Thymus (tissue), 11 donors: Measurements from ENCODE around the gene APOO. TPM values are rescaled to one million over a fixed set of nuclear protein-coding genes. Genes with fewer than 3 reads are reported as not detected.

Source experiments
- DNase-seq, 9 donors: peaks; one replicate each; pipeline ENCODE4 v3.0.0-alpha.2; 2013; ENCODE audit warnings: low spot score in 9 of 9, low read depth in 6 of 9, missing footprints in 1 of 9
- H3K27ac ChIP-seq, 2 donors: one replicate each; pipeline ENCODE4 v1.5.1; 2013; ENCODE audit warnings: control low read depth in 1 of 2, low read depth in 1 of 2, low read length in 1 of 2, mild to moderate bottlenecking in 1 of 2, moderate library complexity in 1 of 2
- H3K27me3 ChIP-seq, 2 donors: one replicate each; pipeline ENCODE4 v1.5.1; 2013; ENCODE audit warnings: low read length in 1 of 2; ENCODE audit not compliant: control insufficient read depth in 2 of 2, insufficient read depth in 1 of 2
- H3K36me3 ChIP-seq, 2 donors: one replicate each; pipeline ENCODE4 v1.5.1; 2013; ENCODE audit warnings: low read length in 1 of 2, mild to moderate bottlenecking in 1 of 2, moderate library complexity in 1 of 2; ENCODE audit not compliant: control insufficient read depth in 2 of 2, insufficient read depth in 2 of 2
- H3K4me1 ChIP-seq, 2 donors: one replicate each; pipeline ENCODE4 v1.5.1; 2013; ENCODE audit warnings: low read length in 2 of 2; ENCODE audit not compliant: control insufficient read depth in 2 of 2, insufficient read depth in 2 of 2
- H3K4me3 ChIP-seq, 2 donors: one replicate each; pipeline ENCODE4 v1.5.1; 2013; ENCODE audit warnings: low read length in 2 of 2, control low read depth in 1 of 2, mild to moderate bottlenecking in 1 of 2
- H3K9me3 ChIP-seq, 2 donors: one replicate each; pipeline ENCODE4 v1.5.1; 2013; ENCODE audit warnings: low read length in 1 of 2, mild to moderate bottlenecking in 1 of 2; ENCODE audit not compliant: control insufficient read depth in 2 of 2, insufficient read depth in 1 of 2
- WGBS: extraction: QIAGEN DNeasy Blood & Tissue Kit; methylation state at CpG from one replicate; pipeline ENCODE4 v1.1.7; 2013; 5-methylcytosine and 5-hydroxymethylcytosine counted together
- polyA plus RNA-seq: library from polyadenylated mRNA; stranded (reverse); fragments of 200-250 nt; gene quantifications from one replicate; pipeline ENCODE4 v1.2.3, GENCODE V29; 2013
- total RNA-seq: library from RNA; stranded (reverse); fragments of 120-200 nt; gene quantifications from one replicate; pipeline ENCODE4 v1.2.4, GENCODE V29; 2013
- donor health status: healthy.

APOO gene
- total and polyA plus RNA-seq, 2 donors, result 16.6 to 24.6 TPM

DNA sequence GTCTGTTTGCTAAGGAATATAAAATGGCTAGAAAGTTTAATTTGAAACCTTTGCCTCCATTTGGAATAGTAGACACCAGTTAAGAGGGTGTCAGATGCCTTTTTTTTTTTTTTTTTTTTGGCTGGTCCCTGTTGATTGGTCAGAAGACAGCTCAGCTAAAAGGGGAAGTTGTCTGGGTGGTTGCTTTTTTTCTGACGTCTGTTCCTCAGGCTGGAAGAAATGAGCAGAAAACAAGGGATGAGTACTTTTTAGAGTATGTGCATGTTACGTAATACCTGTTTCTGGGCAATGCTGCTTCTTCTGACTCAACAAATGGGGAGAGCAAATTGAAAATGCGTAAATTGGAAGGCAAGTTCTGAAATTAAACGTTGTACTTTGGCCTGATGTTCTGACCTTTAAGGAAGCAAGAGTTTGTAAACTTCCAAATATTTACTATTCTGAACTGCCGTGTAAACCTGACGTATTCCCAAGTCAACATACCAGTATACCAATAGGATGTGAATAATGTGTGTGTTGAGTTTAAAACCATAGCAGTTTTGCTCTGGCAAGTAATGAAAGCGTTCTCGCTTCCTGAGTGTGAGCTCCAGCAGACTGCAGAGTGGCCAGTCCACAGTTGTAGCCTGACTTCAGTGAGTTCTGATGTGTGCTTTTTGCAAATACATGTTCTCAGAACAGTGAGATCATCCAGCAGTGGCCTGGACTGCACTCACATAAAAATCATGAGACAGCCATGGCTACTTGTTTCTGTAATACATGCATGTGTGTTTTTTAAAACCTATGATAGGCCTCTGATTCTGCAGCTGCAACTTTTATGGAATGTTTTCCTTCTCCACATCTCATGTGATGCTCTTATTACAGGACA is 123.0 kb downstream of the APOO start:
- no peaks in the 10 kb centered on the region for H3K9me3 ChIP-seq
- 76% methylated on average over 8 of the region's 8 CpGs for WGBS
- no peak for DNase-seq
- peak overlapping the region in 1 of 2 donors; percentile 52 for H3K27ac ChIP-seq
- H3K4me1 ChIP-seq, result peaks cover 2 to 5% of the 10 kb centered on the region in 2 donors
- peak overlapping the region; percentile 70 to 72 for H3K4me3 ChIP-seq
- no peaks in the 10 kb centered on the region for H3K27me3 ChIP-seq
- H3K36me3 ChIP-seq, result peaks cover 0 to 9% of the 10 kb centered on the region in 2 donors

GRCh38 chrX:23783589-23784469 is 123.9 kb downstream of the APOO start:
- Histone ChIP-seq H3K4me1 (peaks cover 2 to 5% of the 10 kb centered on the region in 2 donors), H3K9me3 (no peaks in the 10 kb centered on the region), H3K27ac (peak overlapping the region; percentile 85 to 89), H3K27me3 (no peaks in the 10 kb centered on the region), H3K4me3 (peak overlapping the region; percentile 70 to 72), H3K36me3 (peaks cover 0 to 9% of the 10 kb centered on the region in 2 donors)
- peak in 1 of 9 donors; percentile 37 for DNase-seq
- 19% methylated on average over 21 of the region's 21 CpGs for WGBS

Other genes starting within 250 kb of the APOO start
- gene PRDX4, start 240.4 kb downstream of the APOO start, total RNA-seq, result 54.2 TPM
- 33.2 TPM for gene PRDX4, start 240.4 kb downstream of the APOO start, polyA plus RNA-seq
- 13.6 TPM for gene ACOT9, start 164.7 kb downstream of the APOO start, total RNA-seq
- 44.5 TPM for gene ACOT9, start 164.7 kb downstream of the APOO start, polyA plus RNA-seq
- gene SAT1, start 124.8 kb downstream of the APOO start, total RNA-seq, result 291 TPM
- gene SAT1, start 124.8 kb downstream of the APOO start, polyA plus RNA-seq, result 2,700 TPM
- gene CXorf58, start 68 bp upstream of the APOO start, total RNA-seq, result 0.09 TPM
- 0.18 TPM for gene CXorf58, start 68 bp upstream of the APOO start, polyA plus RNA-seq
- gene KLHL15, start 119.2 kb upstream of the APOO start, total RNA-seq, result 10.6 TPM
- 5.8 TPM for gene KLHL15, start 119.2 kb upstream of the APOO start, polyA plus RNA-seq
- gene EIF2S3, start 147.0 kb upstream of the APOO start, total RNA-seq, result 168 TPM
- gene EIF2S3, start 147.0 kb upstream of the APOO start, polyA plus RNA-seq, result 89.2 TPM
- gene ZFX, start 241.8 kb upstream of the APOO start, total RNA-seq, result 40.0 TPM
- gene ZFX, start 241.8 kb upstream of the APOO start, polyA plus RNA-seq, result 9.7 TPM